HG03280 (cell line): ENCODE data around the gene HTR2C.
"Not testable (repeated sequence)": the region's sequence is repeated elsewhere in the genome, so short reads cannot be mapped to it uniquely, and the experiment has no call there.

Experiments
- ATAC-seq: cut with Tn5 transposase; IDR thresholded peaks from one replicate; pipeline ENCODE4 v1.9.1; 2021; ENCODE audit warnings: mild to moderate bottlenecking, moderate library complexity; ENCODE audit not compliant: unreplicated experiment

HTR2C gene

GRCh38 chrX:114710571-114710970, 126.7 kb downstream of the HTR2C start:
- ATAC-seq: no peak

GRCh38 chrX:114712466-114712865, 128.6 kb downstream of the HTR2C start:
- no peak for ATAC-seq

- ATAC-seq: no peak
Observed at GRCh38 chrX:114715096-114715495, 131.2 kb downstream of the HTR2C start.

GRCh38 chrX:114717921-114718320, 134.0 kb downstream of the HTR2C start:
- no peak for ATAC-seq

GRCh38 chrX:114766541-114766940, 182.7 kb downstream of the HTR2C start:
- no peak for ATAC-seq

- ATAC-seq: no peak
Observed at GRCh38 chrX:114774691-114775090, 190.8 kb downstream of the HTR2C start.

- no peak for ATAC-seq
Observed at GRCh38 chrX:114782925-114783324, 199.0 kb downstream of the HTR2C start.

GRCh38 chrX:114787061-114787460, 203.2 kb downstream of the HTR2C start:
- ATAC-seq: no peak

GRCh38 chrX:114797494-114797893, 213.6 kb downstream of the HTR2C start:
- no peak for ATAC-seq

- no peak for ATAC-seq
Observed at GRCh38 chrX:114798907-114799306, 215.0 kb downstream of the HTR2C start.

- ATAC-seq: no peak
Observed at GRCh38 chrX:114800719-114801118, 216.8 kb downstream of the HTR2C start.

GRCh38 chrX:114819509-114819908, 235.6 kb downstream of the HTR2C start:
- ATAC-seq: no peak

- no peak for ATAC-seq
Observed at GRCh38 chrX:114841051-114841450, 257.2 kb downstream of the HTR2C start.

GRCh38 chrX:114842181-114842580, 258.3 kb downstream of the HTR2C start:
- ATAC-seq: no peak

GRCh38 chrX:114889481-114889880, 305.6 kb downstream of the HTR2C start:
- no peak for ATAC-seq

GRCh38 chrX:114903618-114904017, 319.7 kb downstream of the HTR2C start:
- ATAC-seq: no peak

- ATAC-seq: no peak
Observed at GRCh38 chrX:114905251-114905650, 321.4 kb downstream of the HTR2C start.

- ATAC-seq: no peak
Observed at GRCh38 chrX:114906984-114907510, 323.2 kb downstream of the HTR2C start.

- ATAC-seq: no peak
Observed at GRCh38 chrX:114924423-114924822, 340.5 kb downstream of the HTR2C start.

- ATAC-seq: no peak
Observed at GRCh38 chrX:114924856-114925255, 341.0 kb downstream of the HTR2C start.

GRCh38 chrX:114930227-114930626, 346.3 kb downstream of the HTR2C start:
- ATAC-seq: no peak

- no peak for ATAC-seq
Observed at GRCh38 chrX:114932550-114932949, 348.7 kb downstream of the HTR2C start.

GRCh38 chrX:114933291-114933690, 349.4 kb downstream of the HTR2C start:
- ATAC-seq: not testable (repeated sequence)
